Endothelial cell of umbilical vein (primary cell): ENCODE results near the gene GM2A. TPM values are rescaled to one million over a fixed set of nuclear protein-coding genes. Genes with fewer than 3 reads are reported as not detected.

ENCODE experiments used
- BruUV-seq: library from RNA; stranded (reverse); fragments of 400-500 nt; replicated peaks from 2 replicates; lab custom pipeline; 2021; lab: Mats Ljungman, UMichigan
- CTCF ChIA-PET: fragments of 300-600, 350-600 bp; sonication (Branson Sonifier 250); formaldehyde crosslinking; loops from one replicate; lab custom pipeline; 2021; ENCODE audit warnings: antibody characterized with exemption, inconsistent platforms; lab: Charles Lee
- POLR2A ChIA-PET: fragments of 300-600, 350-600 bp; sonication (Branson Sonifier 250); formaldehyde crosslinking; loops from one replicate; lab custom pipeline; 2021; ENCODE audit warnings: antibody characterized with exemption, inconsistent platforms; lab: Charles Lee
- DNase-seq: peaks from one replicate; pipeline ENCODE4 v3.0.0-alpha.2; 2011; ENCODE audit warnings: low read depth, low spot score
- FAIRE-seq: peaks from 2 replicates; lab custom pipeline; 2011; peaks lifted over from hg19 to GRCh38; lab: Jason Lieb, UNC
- H2AFZ ChIP-seq: 2 replicates; pipeline ENCODE4 v1.6.0; 2012; ENCODE audit warnings: low read depth, low read length, control low read depth, inconsistent platforms
- H3K27ac ChIP-seq: 2 replicates; pipeline ENCODE4 v1.5.1; 2011; ENCODE audit warnings: low read depth, mild to moderate bottlenecking, control low read depth, low read length, moderate library complexity; ENCODE audit not compliant: insufficient read depth
- H3K27me3 ChIP-seq, 2 experiments: 2 replicates each; pipeline versions ENCODE4 v1.6.0 to v1.6.1; 2011; ENCODE audit warnings: low read length in 2 of 2, mixed read lengths in 1 of 2; ENCODE audit not compliant: control insufficient read depth in 2 of 2, insufficient read depth in 2 of 2
- H3K36me3 ChIP-seq, 2 experiments: 2 replicates in 1 of 2; 3 replicates in 1 of 2; pipeline ENCODE4 v1.5.1; 2011; ENCODE audit warnings: low read length in 2 of 2, mild to moderate bottlenecking in 1 of 2, moderate library complexity in 1 of 2; ENCODE audit not compliant: control insufficient read depth in 2 of 2, insufficient read depth in 2 of 2; ENCODE audit errors: extremely low read depth in 1 of 2
- H3K4me1 ChIP-seq: 3 replicates; pipeline ENCODE4 v1.5.1; 2011; ENCODE audit warnings: mild to moderate bottlenecking, low read length; ENCODE audit not compliant: control insufficient read depth, insufficient read depth; ENCODE audit errors: extremely low read depth
- H3K4me2 ChIP-seq: 2 replicates; pipeline ENCODE4 v1.6.1; 2011; ENCODE audit warnings: low read length, control low read depth, mixed read lengths; ENCODE audit not compliant: insufficient read depth
- H3K4me3 ChIP-seq, 3 experiments: fragments of 200-600 bp in 1 of 3; sonication (generic), shearing (Covaris generic) in 1 of 3; replicated peaks in 1 of 3; 2 replicates each; pipeline ENCODE4 v1.5.1; 2011 to 2016; ENCODE audit warnings: control low read depth in 3 of 3, low read length in 3 of 3, mild to moderate bottlenecking in 2 of 3, inconsistent platforms in 1 of 3, low read depth in 1 of 3, moderate library complexity in 1 of 3; ENCODE audit not compliant: insufficient read depth in 1 of 3
- H3K79me2 ChIP-seq: 2 replicates; pipeline ENCODE4 v1.6.0; 2012; ENCODE audit warnings: low read length, inconsistent platforms; ENCODE audit not compliant: control insufficient read depth, insufficient read depth
- H3K9ac ChIP-seq: replicated peaks from 2 replicates; pipeline ENCODE3; 2011; ENCODE audit warnings: low read length, control low read depth; ENCODE audit not compliant: insufficient read depth; ENCODE audit errors: extremely low read depth
- H3K9me1 ChIP-seq: replicated peaks from 3 replicates; pipeline ENCODE4 v1.6.0; 2011; ENCODE audit warnings: mild to moderate bottlenecking, low read length; ENCODE audit not compliant: control insufficient read depth, insufficient read depth; ENCODE audit errors: extremely low read depth
- H3K9me3 ChIP-seq: replicated peaks from 2 replicates; pipeline ENCODE4 v1.5.1; 2012; ENCODE audit warnings: low read length, inconsistent platforms; ENCODE audit not compliant: control insufficient read depth, insufficient read depth
- H4K20me1 ChIP-seq: replicated peaks from 2 replicates; pipeline ENCODE3; 2011; ENCODE audit warnings: mild to moderate bottlenecking, low read length; ENCODE audit not compliant: control insufficient read depth, insufficient read depth; ENCODE audit errors: extremely low read depth
- EZH2 ChIP-seq: IDR thresholded peaks from 2 replicates; pipeline ENCODE4 v1.6.1; 2012; ENCODE audit warnings: borderline replicate concordance, low read depth, mild to moderate bottlenecking, moderate library complexity, low read length, inconsistent platforms; ENCODE audit not compliant: severe bottlenecking
- FOS ChIP-seq: IDR thresholded peaks from 2 replicates; pipeline ENCODE4 v1.6.1; 2011; ENCODE audit warnings: mild to moderate bottlenecking, low read length, moderate library complexity, borderline replicate concordance; ENCODE audit not compliant: insufficient read depth
- GATA2 ChIP-seq: IDR thresholded peaks from 2 replicates; pipeline ENCODE4 v1.7.0; 2011; ENCODE audit warnings: low read depth, mild to moderate bottlenecking, moderate library complexity, mixed read lengths, low read length; ENCODE audit not compliant: insufficient read length, insufficient read depth
- JUN ChIP-seq: IDR thresholded peaks from 2 replicates; pipeline ENCODE4 v1.6.1; 2011; ENCODE audit warnings: borderline replicate concordance, low read depth; ENCODE audit not compliant: insufficient read length, insufficient read depth
- MYC ChIP-seq: IDR thresholded peaks from one replicate; pipeline ENCODE4 v1.6.1; 2011; ENCODE audit warnings: mild to moderate bottlenecking, low read depth, low read length
- POLR2A ChIP-seq: IDR thresholded peaks from 2 replicates; pipeline ENCODE4 v1.6.1; 2012; ENCODE audit warnings: low read depth, mild to moderate bottlenecking, control low read depth, low read length
- POLR2AphosphoS5 ChIP-seq: IDR thresholded peaks from 2 replicates; pipeline ENCODE4 v1.6.1; 2012; ENCODE audit warnings: low read depth, mild to moderate bottlenecking, control low read depth, low read length, moderate library complexity; ENCODE audit not compliant: insufficient read depth
- dilution Hi-C: fragments of 300-500 bp; cut with MboI; formaldehyde crosslinking; loops from one replicate; pipeline ENCODE4 v1.15.0; 2019; ENCODE audit warnings: low sequenced_read_pairs; ENCODE audit not compliant: extremely low pct_ligation_motif_present
- intact Hi-C: fragments of 100-400 bp; cut with micrococcal nuclease; formaldehyde crosslinking; loops from one replicate; pipeline ENCODE4 v1.10.0; 2022
- polyA plus RNA-seq, 4 experiments: library from polyadenylated mRNA; depleted of rRNA in 3 of 4; stranded (reverse) in 3 of 4; unstranded in 1 of 4; fragments of >200 nt; gene quantifications; 2 replicates each; pipeline versions ENCODE4 v1.2.1 to v1.2.3, GENCODE V29; 2011 to 2012; ENCODE audit warnings: missing spikeins in 1 of 4
- total RNA-seq: library from RNA; stranded (reverse); gene quantifications from 2 replicates; pipeline ENCODE4 v1.2.3, GENCODE V29; 2021
- TF ChIP-seq, protein P1 (sequence below), 2 donors: IDR thresholded peaks; 1 replicate in 1 of 2; 2 replicates in 1 of 2; pipeline ENCODE4 v1.5.1; 2011; ENCODE audit warnings: low read length in 2 of 2, mild to moderate bottlenecking in 2 of 2, moderate library complexity in 2 of 2, control low read depth in 1 of 2, inconsistent platforms in 1 of 2, low read depth in 1 of 2; ENCODE audit not compliant: insufficient read depth in 1 of 2; ENCODE audit errors: extremely low read depth in 1 of 2
- TF ChIP-seq, protein P2 (sequence below): IDR thresholded peaks from 2 replicates; pipeline ENCODE4 v1.6.1; 2011; ENCODE audit not compliant: insufficient read depth, insufficient read length

Gene GM2A
- total and polyA plus RNA-seq, 2 donors (not counting 3 experiments of a cell fraction or from before 2014, with no cell fraction given), result 14.0 to 21.2 TPM

- Histone ChIP-seq H4K20me1 (no peaks in the 10 kb centered on the region), H3K4me3 (no peak overlapping the region), H2AFZ (peak overlapping the region; percentile 31), H3K36me3 (no peaks in the 10 kb centered on the region), H3K4me1 (peaks cover 3% of the 10 kb centered on the region), H3K27me3 (no peaks in the 10 kb centered on the region), H3K4me2 (no peak overlapping the region), H3K9me1 (no peaks in the 10 kb centered on the region), H3K79me2 (no peaks in the 10 kb centered on the region), H3K9ac (no peak overlapping the region), H3K9me3 (no peaks in the 10 kb centered on the region), H3K27ac (no peak overlapping the region)
- ChIA-PET POLR2A (no interaction called here), CTCF (interaction anchor here (0.9 to 1.6 kb wide), 3 partner anchors 9 to 44 kb away, joined by 4 to 5 read pairs (median 4); no protein-coding TSS in a partner anchor)
- no TSS peak for BruUV-seq
- FAIRE-seq (no peak), DNase-seq (no peak)
- intact Hi-C loops (no loop called here), dilution Hi-C loops (no loop called here)
- no peak for TF ChIP-seq EZH2
- no peak for TF ChIP-seq MYC
- TF ChIP-seq FOS, result no peak
- no peak for TF ChIP-seq POLR2A
- no peak for TF ChIP-seq GATA2
- TF ChIP-seq, protein P1, sequence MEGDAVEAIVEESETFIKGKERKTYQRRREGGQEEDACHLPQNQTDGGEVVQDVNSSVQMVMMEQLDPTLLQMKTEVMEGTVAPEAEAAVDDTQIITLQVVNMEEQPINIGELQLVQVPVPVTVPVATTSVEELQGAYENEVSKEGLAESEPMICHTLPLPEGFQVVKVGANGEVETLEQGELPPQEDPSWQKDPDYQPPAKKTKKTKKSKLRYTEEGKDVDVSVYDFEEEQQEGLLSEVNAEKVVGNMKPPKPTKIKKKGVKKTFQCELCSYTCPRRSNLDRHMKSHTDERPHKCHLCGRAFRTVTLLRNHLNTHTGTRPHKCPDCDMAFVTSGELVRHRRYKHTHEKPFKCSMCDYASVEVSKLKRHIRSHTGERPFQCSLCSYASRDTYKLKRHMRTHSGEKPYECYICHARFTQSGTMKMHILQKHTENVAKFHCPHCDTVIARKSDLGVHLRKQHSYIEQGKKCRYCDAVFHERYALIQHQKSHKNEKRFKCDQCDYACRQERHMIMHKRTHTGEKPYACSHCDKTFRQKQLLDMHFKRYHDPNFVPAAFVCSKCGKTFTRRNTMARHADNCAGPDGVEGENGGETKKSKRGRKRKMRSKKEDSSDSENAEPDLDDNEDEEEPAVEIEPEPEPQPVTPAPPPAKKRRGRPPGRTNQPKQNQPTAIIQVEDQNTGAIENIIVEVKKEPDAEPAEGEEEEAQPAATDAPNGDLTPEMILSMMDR (IDR thresholded peaks at IDR 0.05; ENCODE audit: extremely low read depth in 1 of 2, insufficient read depth in 1 of 2, low read depth in 1 of 2, low read length in 2 of 2), result no peak
- TF ChIP-seq POLR2AphosphoS5, result no peak
- TF ChIP-seq JUN, result no peak
- TF ChIP-seq, protein P2, sequence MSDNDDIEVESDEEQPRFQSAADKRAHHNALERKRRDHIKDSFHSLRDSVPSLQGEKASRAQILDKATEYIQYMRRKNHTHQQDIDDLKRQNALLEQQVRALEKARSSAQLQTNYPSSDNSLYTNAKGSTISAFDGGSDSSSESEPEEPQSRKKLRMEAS, result no peak
These were observed 44.5 kb upstream of the GM2A start for GRCh38 chr5:151208481-151208914.
